SKM-1 (cell line): ENCODE results near the gene SLC25A26.

Source experiments
- DNase-seq: peaks from one replicate; lab custom pipeline; 2025; ENCODE audit not compliant: unreplicated experiment; lab: John Stamatoyannopoulos, UW

The SLC25A26 gene

DNA sequence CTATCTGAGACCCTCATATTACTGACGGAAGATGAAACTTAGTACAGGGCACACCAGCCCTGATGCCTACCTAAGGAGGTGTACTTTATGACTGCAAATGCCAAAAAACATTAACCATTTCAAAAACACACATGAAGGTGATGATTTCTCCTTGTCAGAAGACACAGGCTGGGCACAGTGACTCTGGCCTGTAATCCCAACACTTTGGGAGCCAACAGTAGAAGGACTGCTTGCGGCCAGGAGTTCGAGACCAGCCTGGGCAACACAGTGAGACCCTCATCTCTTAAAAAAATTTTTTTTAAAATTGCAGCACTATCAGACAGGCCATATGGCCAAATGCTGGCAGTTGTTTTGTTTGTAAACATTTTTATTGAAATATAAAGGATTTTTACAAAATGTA is 206.6 kb downstream of the SLC25A26 start:
- no peak for DNase-seq

- DNase-seq = no peak
Observed at GRCh38 chr3:66427951-66428474, 207.2 kb downstream of the SLC25A26 start.
